D721Med (cell line): Measurements from ENCODE around the gene DNASE1.

ENCODE experiments used
- DNase-seq: peaks from one replicate; pipeline ENCODE4 v3.0.0; 2011; ENCODE audit warnings: low spot score; ENCODE audit not compliant: insufficient read length
- FAIRE-seq: peaks from 2 replicates; lab custom pipeline; 2011; peaks lifted over from hg19 to GRCh38; lab: Jason Lieb, UNC
- TF ChIP-seq, protein P1 (sequence below): IDR thresholded peaks from 2 replicates; pipeline ENCODE4 v1.5.1; 2012; ENCODE audit warnings: mild to moderate bottlenecking, control low read depth; ENCODE audit not compliant: insufficient read depth; ENCODE audit errors: missing control alignments

The DNASE1 gene

DNA sequence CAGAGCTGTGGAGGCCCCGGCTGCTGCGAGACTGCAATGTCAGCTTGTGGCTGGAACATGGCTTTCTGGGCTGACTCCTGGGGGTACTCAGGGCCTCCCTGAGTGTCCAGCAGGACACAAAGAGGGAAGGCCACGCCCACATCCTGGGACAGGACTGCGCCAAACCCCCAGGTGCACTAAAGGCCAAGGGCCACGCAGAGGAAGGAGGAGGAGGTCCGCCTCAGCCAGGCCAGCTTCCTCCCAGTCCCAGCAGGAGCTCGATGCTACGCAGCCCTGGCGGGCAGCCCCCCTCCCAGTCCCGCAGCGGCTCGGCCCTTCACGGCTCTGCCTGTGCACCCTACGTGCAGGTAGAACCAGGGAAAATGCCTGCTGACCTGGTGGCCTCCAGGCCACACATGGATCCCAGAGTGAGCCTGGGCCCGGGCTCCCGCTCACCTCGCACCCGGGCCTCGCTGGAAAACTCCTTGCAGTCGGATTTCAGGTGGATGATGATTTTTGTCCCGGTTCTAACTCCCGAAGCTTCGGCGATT, 21.2 kb downstream of the DNASE1 start:
- TF ChIP-seq, protein P1, sequence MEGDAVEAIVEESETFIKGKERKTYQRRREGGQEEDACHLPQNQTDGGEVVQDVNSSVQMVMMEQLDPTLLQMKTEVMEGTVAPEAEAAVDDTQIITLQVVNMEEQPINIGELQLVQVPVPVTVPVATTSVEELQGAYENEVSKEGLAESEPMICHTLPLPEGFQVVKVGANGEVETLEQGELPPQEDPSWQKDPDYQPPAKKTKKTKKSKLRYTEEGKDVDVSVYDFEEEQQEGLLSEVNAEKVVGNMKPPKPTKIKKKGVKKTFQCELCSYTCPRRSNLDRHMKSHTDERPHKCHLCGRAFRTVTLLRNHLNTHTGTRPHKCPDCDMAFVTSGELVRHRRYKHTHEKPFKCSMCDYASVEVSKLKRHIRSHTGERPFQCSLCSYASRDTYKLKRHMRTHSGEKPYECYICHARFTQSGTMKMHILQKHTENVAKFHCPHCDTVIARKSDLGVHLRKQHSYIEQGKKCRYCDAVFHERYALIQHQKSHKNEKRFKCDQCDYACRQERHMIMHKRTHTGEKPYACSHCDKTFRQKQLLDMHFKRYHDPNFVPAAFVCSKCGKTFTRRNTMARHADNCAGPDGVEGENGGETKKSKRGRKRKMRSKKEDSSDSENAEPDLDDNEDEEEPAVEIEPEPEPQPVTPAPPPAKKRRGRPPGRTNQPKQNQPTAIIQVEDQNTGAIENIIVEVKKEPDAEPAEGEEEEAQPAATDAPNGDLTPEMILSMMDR: no peak
- DNase-seq (no peak), FAIRE-seq (no peak)

DNA sequence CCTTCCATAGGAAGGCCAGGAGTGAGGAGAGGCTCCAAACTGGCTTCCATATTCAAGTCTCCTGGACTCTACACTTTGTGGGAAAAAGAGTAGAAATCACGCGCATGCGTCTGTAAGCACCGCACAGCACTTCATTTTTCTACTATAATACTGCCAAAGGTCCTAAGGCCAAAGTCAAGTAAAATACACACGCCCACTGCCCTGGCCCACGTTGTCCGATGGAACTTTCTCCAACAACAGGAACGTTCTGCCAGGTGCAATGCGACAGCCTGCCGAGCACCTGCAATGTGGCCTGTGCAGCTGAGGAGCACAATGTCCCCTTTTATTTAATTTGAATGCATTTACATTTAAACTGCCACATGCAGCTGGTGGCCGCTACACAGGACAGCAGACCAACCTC, 23.5 kb downstream of the DNASE1 start:
- DNase-seq (no peak), FAIRE-seq (no peak)
- TF ChIP-seq, protein P1: no peak

DNA sequence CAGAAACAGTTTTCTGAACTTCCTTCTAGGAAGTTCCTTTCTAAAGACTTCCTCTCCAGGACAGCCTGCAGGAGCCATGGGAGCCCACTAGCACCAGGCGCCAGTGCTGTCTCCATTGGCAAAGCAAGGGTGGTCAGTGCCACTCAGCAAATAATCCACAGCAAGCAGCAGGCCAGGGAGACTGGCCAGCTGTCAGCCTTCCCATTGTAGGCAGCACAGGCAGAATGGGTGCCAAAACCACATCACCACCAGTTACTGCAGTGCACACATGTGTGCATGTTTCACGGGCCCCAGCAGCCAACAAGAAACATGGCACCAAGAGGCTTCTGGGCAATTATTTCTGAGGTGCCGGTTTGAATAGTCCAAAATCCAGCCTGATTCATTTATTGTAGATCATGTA, 26.7 kb downstream of the DNASE1 start:
- DNase-seq (no peak), FAIRE-seq (no peak)
- TF ChIP-seq, protein P1: no peak

DNA sequence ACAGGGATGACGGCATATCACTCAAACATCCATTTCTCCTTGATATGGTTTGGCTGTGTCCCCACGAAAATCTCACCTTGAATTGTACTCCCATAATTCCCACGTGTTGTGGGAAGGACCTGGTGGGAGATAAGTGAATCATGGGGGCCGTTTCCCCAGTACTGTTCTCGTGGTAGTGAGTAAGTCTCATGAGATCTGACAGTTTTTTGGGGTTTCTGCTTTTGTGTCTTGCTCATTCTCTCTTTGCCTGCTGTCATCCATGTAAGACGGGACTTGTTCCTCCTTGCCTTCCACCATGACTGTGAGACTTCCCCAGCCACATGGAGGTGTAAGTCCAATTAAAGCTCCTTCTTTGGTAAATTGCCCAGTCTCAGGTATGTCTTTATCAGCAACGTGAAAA, 32.5 kb downstream of the DNASE1 start:
- TF ChIP-seq, protein P1: no peak
- FAIRE-seq: no peak

DNA sequence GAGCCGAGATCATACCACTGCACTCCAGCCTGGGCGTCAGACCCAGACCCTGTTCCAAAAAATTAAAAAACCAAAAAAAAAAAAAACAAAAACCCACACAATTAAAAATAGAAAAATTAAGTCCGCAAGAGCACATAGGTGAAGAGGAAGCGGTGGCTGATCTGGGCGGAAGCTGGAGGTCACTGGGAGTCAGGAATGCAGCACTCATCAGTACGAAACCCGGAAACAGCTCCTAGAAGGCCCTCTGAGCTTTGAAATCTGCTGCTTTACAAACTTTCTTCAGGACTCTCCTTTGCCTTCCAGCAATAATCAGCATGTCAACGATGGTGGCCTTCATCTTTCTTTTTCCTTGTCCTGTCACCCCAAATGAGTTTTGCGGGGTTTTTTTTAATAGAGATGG, 33.3 kb downstream of the DNASE1 start:
- DNase-seq (no peak), FAIRE-seq (no peak)
- TF ChIP-seq, protein P1: no peak

More for the DNA sequence above, 32.5 kb downstream of the DNASE1 start:
- DNase-seq: no peak

DNA sequence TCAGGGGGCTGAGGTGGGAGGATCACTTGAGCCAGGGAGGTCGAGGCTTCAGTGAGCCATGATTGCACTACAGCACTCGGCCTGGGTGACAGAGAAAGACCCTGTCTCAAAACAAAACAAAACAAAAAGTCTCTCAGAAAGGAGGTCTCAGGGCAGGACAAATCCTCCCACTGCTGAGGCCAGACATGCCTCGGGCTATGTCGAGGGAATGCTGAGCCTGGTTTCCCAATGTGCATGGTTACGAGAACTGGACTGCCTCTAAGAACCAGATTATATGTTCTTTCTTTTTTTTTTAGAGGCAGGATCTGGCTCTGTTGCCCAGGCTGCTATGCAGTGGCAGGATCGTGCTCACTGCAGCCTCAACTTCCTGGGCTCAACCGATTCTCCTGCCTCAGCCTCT, 35.2 kb downstream of the DNASE1 start:
- DNase-seq (no peak), FAIRE-seq (no peak)
- TF ChIP-seq, protein P1: no peak

DNA sequence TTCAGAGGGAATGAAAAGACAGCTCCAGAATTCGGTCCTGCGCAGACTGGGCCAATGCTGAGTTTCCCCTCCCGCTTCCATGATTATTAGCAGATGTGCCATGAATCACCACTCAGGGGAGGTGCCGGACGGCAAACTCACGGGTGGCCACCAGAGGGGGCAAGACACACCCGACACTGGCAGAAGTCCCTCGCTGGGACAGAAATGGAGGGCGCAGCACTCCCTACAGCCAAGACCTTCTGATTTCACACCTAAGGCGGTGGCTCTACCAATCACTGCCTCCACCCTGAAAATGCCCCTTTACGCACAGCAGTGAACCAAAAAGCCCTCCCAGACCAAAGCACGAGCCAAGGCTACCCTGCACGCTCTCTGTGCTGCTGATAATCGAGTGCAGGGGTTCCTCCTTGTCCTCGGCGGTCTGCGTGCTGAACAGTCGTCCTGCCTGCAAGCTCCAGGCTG, 36.0 kb downstream of the DNASE1 start:
- FAIRE-seq (no peak), DNase-seq (peak; percentile 84)
- TF ChIP-seq, protein P1: peak; percentile 82
